ENCODE results near the gene CRIM1.

CRIM1 gene

GRCh38 chr2:36556842-36557241, 201.3 kb downstream of the CRIM1 start:
- DNase-seq (ENCODE audit: low spot score), result no peak

- DNase-seq (ENCODE audit: low spot score), result no peak
These were observed 203.8 kb downstream of the CRIM1 start for GRCh38 chr2:36559221-36559942.

- no peak for DNase-seq (ENCODE audit: low spot score)
These were observed 205.1 kb downstream of the CRIM1 start for GRCh38 chr2:36560726-36561125.

GRCh38 chr2:36561237-36561944, 205.8 kb downstream of the CRIM1 start:
- peak; percentile 20 for DNase-seq (ENCODE audit: low spot score)

- no peak for DNase-seq (ENCODE audit: low spot score)
These were observed 206.7 kb downstream of the CRIM1 start for GRCh38 chr2:36562240-36562639.

GRCh38 chr2:36562973-36563532, 207.5 kb downstream of the CRIM1 start:
- DNase-seq (ENCODE audit: low spot score), result no peak

GRCh38 chr2:36564377-36564930, 208.9 kb downstream of the CRIM1 start:
- DNase-seq (ENCODE audit: low spot score), result no peak

- DNase-seq (ENCODE audit: low spot score), result no peak
These were observed 210.1 kb downstream of the CRIM1 start for GRCh38 chr2:36565712-36566111.

- no peak for DNase-seq (ENCODE audit: low spot score)
These were observed 211.3 kb downstream of the CRIM1 start for GRCh38 chr2:36566887-36567286.

GRCh38 chr2:36567711-36568408, 212.3 kb downstream of the CRIM1 start:
- DNase-seq (ENCODE audit: low spot score), result no peak

GRCh38 chr2:36568516-36569246, 213.1 kb downstream of the CRIM1 start:
- DNase-seq (ENCODE audit: low spot score), result no peak

GRCh38 chr2:36569267-36569856, 213.8 kb downstream of the CRIM1 start:
- no peak for DNase-seq (ENCODE audit: low spot score)

GRCh38 chr2:36570416-36570815, 214.8 kb downstream of the CRIM1 start:
- DNase-seq (ENCODE audit: low spot score), result no peak

GRCh38 chr2:36572054-36572718, 216.6 kb downstream of the CRIM1 start:
- DNase-seq (ENCODE audit: low spot score), result no peak

GRCh38 chr2:36572719-36573059, 217.1 kb downstream of the CRIM1 start:
- DNase-seq (ENCODE audit: low spot score), result no peak

- DNase-seq (ENCODE audit: low spot score), result no peak
These were observed 217.6 kb downstream of the CRIM1 start for GRCh38 chr2:36573165-36573564.

GRCh38 chr2:36574560-36574959, 219.0 kb downstream of the CRIM1 start:
- no peak for DNase-seq (ENCODE audit: low spot score)

GRCh38 chr2:36577884-36578283, 222.3 kb downstream of the CRIM1 start:
- DNase-seq (ENCODE audit: low spot score), result no peak

GRCh38 chr2:36578343-36579296, 223.0 kb downstream of the CRIM1 start:
- no peak for DNase-seq (ENCODE audit: low spot score)

GRCh38 chr2:36579297-36579664, 223.7 kb downstream of the CRIM1 start:
- DNase-seq (ENCODE audit: low spot score), result no peak
